LoVo (cell line): ENCODE measurements around the gene PLBD2.

Experiments
- DNase-seq: peaks from one replicate; pipeline ENCODE4 v3.0.0-alpha.2; 2016; ENCODE audit warnings: low spot score

PLBD2 gene

GRCh38 chr12:113358381-113359132 lies at the start of gene PLBD2:
PLBD2 (plus strand) TSS chr12:113358587; CDS start chr12:113358601, 14 bp downstream.
- DNase-seq, result peak; percentile 96

DNA sequence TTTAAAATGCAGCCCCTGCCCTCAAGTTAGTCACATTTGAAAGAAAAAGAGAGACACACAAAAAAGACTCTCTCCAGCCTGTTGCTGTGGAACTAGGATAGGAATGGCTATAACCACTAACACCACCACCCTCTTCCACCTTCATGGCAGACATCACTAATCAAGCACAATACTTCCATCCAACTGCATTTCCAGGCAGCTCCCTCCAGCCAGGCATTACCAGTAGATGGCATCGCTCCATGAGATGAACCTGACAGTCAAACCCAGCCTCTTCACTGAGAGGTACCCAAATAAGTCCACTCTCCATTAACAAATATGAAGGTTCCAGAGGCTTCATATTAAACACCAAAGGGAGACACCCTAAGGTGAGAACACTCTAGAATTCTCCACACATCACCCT lies 47.9 kb upstream of the PLBD2 start:
- DNase-seq, result no peak

- no peak for DNase-seq
Measured at GRCh38 chr12:113314121-113314529, 44.3 kb upstream of the PLBD2 start.

DNA sequence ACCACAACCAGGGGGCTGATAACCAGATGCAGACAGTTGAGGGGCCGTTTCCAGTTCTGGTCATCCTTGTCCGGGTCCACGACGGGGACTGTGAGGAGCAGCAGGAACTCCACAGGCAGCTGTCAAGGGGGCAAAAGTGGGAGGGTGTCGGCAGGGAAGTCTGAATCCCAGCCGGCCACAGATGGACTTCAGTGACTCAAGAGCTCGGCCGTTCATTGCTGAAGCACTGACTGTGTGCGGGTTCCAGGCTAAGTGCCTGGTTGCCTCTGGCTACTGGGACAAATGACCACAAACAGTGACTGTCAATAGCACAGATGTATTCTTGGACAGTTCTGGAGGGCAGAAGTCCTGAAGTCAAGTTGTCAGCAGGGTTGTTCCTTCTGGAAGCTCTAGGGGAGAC lies 43.0 kb upstream of the PLBD2 start:
- DNase-seq, result no peak

- DNase-seq, result no peak
Measured at GRCh38 chr12:113316155-113316554, 42.2 kb upstream of the PLBD2 start.

DNA sequence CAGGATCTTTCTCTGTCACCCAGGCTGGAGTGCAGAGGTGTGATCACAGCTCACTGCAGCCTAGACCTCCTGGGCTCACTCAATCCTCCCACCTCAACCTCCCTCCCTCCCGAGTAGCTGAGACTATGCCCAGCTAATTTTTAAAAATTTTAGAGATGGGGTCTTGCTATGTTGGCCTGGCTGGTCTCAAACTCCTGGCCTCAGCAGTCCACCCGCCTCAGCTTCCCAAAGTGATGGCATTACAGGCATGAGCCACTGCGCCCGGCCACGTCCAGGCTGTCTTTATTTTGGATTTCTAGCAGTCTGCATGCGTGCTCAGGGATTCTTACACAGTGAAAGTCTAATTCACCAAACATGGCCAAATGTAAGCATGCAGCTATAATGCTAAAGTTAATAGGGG lies 41.3 kb upstream of the PLBD2 start:
- no peak for DNase-seq

DNA sequence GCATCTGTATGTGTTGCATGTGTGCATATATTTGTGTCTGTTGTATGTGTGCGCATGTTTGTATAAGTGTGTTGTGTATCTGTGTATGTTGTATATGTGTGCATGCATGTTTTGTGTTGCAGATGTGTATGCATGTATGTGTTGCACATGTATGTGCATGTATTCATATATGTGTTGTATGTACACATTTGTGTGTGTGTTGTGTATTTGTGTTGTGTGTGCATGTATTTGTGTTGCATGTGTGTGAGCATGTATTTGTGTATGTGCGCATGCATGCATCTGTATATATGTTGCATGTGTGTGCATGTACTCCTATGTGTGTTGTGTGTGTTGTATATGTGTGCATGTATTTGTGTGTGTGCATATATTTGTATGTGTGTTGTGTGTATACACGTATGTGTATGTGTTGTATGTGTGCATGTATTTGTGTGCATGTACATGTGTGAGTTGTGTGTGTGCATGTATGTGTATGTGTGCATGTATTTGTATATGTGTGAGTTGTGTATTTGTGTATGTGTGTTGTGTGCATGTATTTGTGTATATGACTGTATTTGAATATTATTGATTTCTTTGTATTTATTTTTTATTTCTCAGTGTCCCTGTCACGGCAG lies 40.2 kb upstream of the PLBD2 start:
- no peak for DNase-seq

GRCh38 chr12:113318900-113319628 lies 39.3 kb upstream of the PLBD2 start:
- DNase-seq, result no peak

DNA sequence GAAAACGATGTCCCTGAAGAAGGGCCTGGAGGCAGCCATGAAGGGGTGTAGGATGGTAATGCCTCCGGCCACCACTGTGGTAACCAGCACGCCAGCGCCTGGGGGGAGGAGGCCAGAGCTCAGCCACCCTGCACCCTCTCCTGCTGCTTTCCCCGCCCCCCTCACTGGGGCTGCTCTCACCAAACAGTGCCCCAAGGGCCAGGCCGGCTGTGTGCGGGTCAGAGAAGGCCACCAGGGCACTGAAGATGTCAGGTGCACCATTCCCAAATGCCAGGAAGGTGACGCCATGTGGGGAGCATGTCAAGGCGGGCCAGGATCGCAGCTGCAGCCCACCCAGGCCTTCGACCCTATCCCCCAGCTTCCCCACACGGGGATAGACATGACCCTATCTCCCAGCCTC lies 38.0 kb upstream of the PLBD2 start:
- no peak for DNase-seq

GRCh38 chr12:113322343-113322742 lies 36.0 kb upstream of the PLBD2 start:
- no peak for DNase-seq

DNA sequence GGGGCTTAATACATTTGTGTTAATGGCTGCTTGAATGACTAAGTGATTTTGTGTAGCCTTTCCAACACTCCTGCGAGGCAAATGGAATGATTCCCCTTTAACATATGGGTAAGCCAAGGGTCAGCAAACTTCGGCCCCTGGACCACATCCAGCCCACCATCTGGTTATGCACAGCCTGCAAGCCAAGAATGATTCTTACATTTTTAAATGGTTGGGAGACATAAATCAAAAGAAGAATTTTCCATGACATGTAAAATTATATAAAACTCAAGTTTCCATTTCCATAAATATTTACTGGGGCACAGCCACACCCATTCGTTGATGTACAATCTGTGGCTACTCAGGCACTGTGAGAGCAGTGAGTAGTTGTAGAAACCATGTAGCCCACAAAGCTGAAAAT lies 32.5 kb upstream of the PLBD2 start:
- DNase-seq, result no peak

DNA sequence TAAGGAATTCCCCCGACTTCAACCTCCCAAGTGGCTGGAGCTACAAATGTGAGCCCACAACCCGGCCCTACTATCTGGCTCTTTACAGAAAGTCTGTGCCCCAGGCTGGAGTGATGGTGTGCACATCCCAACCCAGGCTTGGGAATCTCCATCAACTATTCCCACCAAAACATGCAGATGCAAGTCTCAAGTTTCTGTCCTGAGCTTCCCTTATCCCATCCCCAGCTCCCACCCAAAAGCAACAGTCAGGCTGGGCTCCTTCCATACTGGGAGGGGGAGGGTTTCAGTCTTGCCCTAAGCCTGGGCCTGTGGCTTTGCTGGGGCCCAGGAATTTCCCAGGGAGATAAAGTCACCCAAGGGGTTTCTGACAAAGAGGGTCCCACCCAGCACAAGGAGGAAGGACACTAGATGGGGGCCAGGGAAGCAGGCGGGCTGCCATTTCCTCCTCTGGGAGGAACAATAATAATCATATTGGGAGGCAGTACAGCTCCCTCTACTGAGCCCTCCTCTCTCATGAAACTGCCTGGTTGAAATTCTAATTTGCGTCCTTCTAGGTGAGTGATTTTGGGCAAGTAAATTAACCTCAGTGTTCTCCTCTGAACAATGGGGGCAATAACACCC lies 31.5 kb upstream of the PLBD2 start:
- DNase-seq, result no peak

GRCh38 chr12:113328368-113328889 lies 30.0 kb upstream of the PLBD2 start:
- no peak for DNase-seq

- no peak for DNase-seq
Measured at GRCh38 chr12:113329022-113329790, 29.2 kb upstream of the PLBD2 start.

DNA sequence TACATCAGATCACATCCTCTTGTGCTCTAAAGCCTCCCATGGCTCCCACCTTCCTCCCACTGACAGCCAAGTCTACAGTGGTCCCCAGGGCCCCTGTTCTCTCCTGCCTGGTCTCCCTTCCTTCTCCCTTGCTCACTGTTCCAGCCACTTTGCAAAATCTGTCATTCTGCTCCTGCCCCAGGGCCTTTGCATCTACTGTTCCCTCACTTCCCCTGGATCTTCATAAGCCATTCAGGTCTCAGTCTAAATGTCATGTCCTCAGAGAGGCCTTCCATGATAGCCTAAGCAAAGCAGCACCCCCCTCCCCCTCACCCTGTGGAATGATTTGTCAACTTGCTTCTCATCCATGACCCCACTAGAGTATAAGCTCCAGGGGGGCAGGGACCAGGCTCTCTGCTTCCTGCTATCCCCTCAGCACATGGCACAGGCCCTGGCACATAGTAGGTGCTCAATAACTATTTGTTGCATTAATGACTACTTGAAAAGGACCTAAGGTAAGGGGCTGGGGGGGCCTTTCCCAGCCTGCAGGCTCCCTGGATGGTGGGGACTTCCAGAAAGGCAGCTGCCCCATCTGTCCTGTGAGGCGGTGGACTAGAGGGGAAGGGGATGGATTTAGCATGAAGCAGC lies 28.5 kb upstream of the PLBD2 start:
- no peak for DNase-seq

- DNase-seq, result no peak
Measured at GRCh38 chr12:113330505-113330904, 27.9 kb upstream of the PLBD2 start.

- no peak for DNase-seq
Measured at GRCh38 chr12:113332688-113333417, 25.5 kb upstream of the PLBD2 start.

- DNase-seq, result no peak
Measured at GRCh38 chr12:113333418-113333750, 25.0 kb upstream of the PLBD2 start.

- DNase-seq, result peak; percentile 44
Measured at GRCh38 chr12:113333877-113334785, 24.3 kb upstream of the PLBD2 start.
